PC-9 (cell line): Measurements from ENCODE around the gene GALNT14. TPM values are rescaled to one million over a fixed set of nuclear protein-coding genes. Genes with fewer than 3 reads are reported as not detected.

Experiments
- BruUV-seq: library from RNA; stranded (reverse); fragments of 400-500 nt; replicated peaks from 2 replicates; lab custom pipeline; 2021; lab: Mats Ljungman, UMichigan
- CTCF ChIA-PET: fragments of 300-600 bp; sonication (Branson Sonifier 250); formaldehyde crosslinking; loops from one replicate; lab custom pipeline; 2022; ENCODE audit warnings: antibody characterized with exemption; lab: Charles Lee
- POLR2A ChIA-PET: fragments of 300-600 bp; sonication (Branson Sonifier 250); formaldehyde crosslinking; loops from one replicate; lab custom pipeline; 2022; ENCODE audit warnings: antibody characterized with exemption; ENCODE audit not compliant: unreplicated experiment; lab: Charles Lee
- DNase-seq, 2 experiments: peaks; one replicate each; pipeline versions ENCODE4 v3.0.0 to v3.0.0-alpha.2; 2015 to 2022; ENCODE audit warnings: mixed read lengths in 1 of 2
- H2AFZ ChIP-seq: fragments of 200-600 bp; sonication (generic); 2 replicates; pipeline ENCODE4 v1.8.1; 2017; ENCODE audit warnings: antibody characterized with exemption
- H3F3A ChIP-seq: fragments of 200-600 bp; sonication (generic); 2 replicates; pipeline ENCODE4 v1.8.1; 2017; ENCODE audit warnings: antibody characterized with exemption, mild to moderate bottlenecking, low read depth; ENCODE audit not compliant: insufficient read depth
- H3K27ac ChIP-seq: fragments of 200-600 bp; sonication (generic); 2 replicates; pipeline ENCODE4 v1.6.1; 2016; ENCODE audit warnings: mixed run types
- H3K27me3 ChIP-seq: fragments of 200-600 bp; sonication (generic); 2 replicates; pipeline ENCODE4 v1.6.1; 2016; ENCODE audit warnings: low read depth, mixed run types; ENCODE audit not compliant: insufficient read depth
- H3K36me3 ChIP-seq: fragments of 200-600 bp; sonication (generic); 2 replicates; pipeline ENCODE4 v1.6.1; 2016; ENCODE audit warnings: low read depth, mixed run types
- H3K4me1 ChIP-seq: fragments of 200-600 bp; sonication (generic); replicated peaks from 2 replicates; pipeline ENCODE4 v1.6.1; 2016; ENCODE audit warnings: mixed run types; ENCODE audit not compliant: insufficient read depth
- H3K4me2 ChIP-seq: fragments of 200-600 bp; sonication (generic); 2 replicates; pipeline ENCODE4 v1.6.1; 2017; ENCODE audit warnings: mixed run types
- H3K4me3 ChIP-seq: fragments of 200-600 bp; sonication (generic); 2 replicates; pipeline ENCODE4 v1.6.1; 2016; ENCODE audit warnings: mixed run types
- H3K79me2 ChIP-seq: fragments of 200-600 bp; sonication (generic); 2 replicates; pipeline ENCODE4 v1.6.1; 2017; ENCODE audit warnings: low read depth, mixed run types
- H3K9me2 ChIP-seq: fragments of 200-600 bp; sonication (generic); 2 replicates; pipeline ENCODE4 v1.8.1; 2017; ENCODE audit warnings: mild to moderate bottlenecking; ENCODE audit not compliant: insufficient read depth
- H3K9me3 ChIP-seq: fragments of 200-600 bp; sonication (generic); 2 replicates; pipeline ENCODE4 v1.8.1; 2016; ENCODE audit warnings: low read depth; ENCODE audit not compliant: insufficient read depth
- H4K20me1 ChIP-seq: fragments of 200-600 bp; sonication (generic); 2 replicates; pipeline ENCODE4 v1.8.1; 2017; ENCODE audit not compliant: insufficient read depth
- CTCF ChIP-seq: fragments of 200-600 bp; sonication (generic); conservative IDR thresholded peaks from 2 replicates; pipeline ENCODE4 v1.6.1; 2017; ENCODE audit warnings: mixed run types, antibody characterized with exemption, mild to moderate bottlenecking, moderate library complexity
- EZH2 ChIP-seq: fragments of 200-600 bp; sonication (generic); IDR thresholded peaks from 2 replicates; pipeline ENCODE4 v1.8.0; 2017; ENCODE audit warnings: antibody characterized with exemption, low read depth
- intact Hi-C: fragments of 100-400 bp; cut with micrococcal nuclease; formaldehyde crosslinking; loops from one replicate; pipeline ENCODE4 v1.10.0; 2022; ENCODE audit not compliant: unreplicated experiment
- total RNA-seq: library from RNA; stranded (reverse); gene quantifications from 2 replicates; pipeline ENCODE4 v1.2.3, GENCODE V29; 2021

GALNT14 gene
- total RNA-seq, 1 experiment from 2014 or later = 3.1 TPM

GRCh38 chr2:30900381-30900780 lies 237.9 kb downstream of the GALNT14 start:
- H3K79me2 ChIP-seq = no peaks in the 10 kb centered on the region
- intact Hi-C loops = no loop called here
- no peaks in the 10 kb centered on the region for H3K9me2 ChIP-seq
- DNase-seq = no peak
- no peak overlapping the region for H3K4me3 ChIP-seq
- no peaks in the 10 kb centered on the region for H3K4me1 ChIP-seq
- H2AFZ ChIP-seq = no peak overlapping the region
- ChIA-PET POLR2A (no interaction called here), CTCF (interaction anchor here (0.6 kb wide), 1 partner anchor 570 kb away, joined by 5 read pairs; no protein-coding TSS in a partner anchor)
- no peaks in the 10 kb centered on the region for H3K36me3 ChIP-seq
- no peaks in the 10 kb centered on the region for H3F3A ChIP-seq
- BruUV-seq = no TSS peak
- H4K20me1 ChIP-seq = no peaks in the 10 kb centered on the region
- H3K9me3 ChIP-seq = no peaks in the 10 kb centered on the region
- H3K27ac ChIP-seq = no peak overlapping the region
- TF ChIP-seq EZH2 = no peak
- no peak for TF ChIP-seq CTCF
- no peaks in the 10 kb centered on the region for H3K27me3 ChIP-seq
- no peak overlapping the region for H3K4me2 ChIP-seq

- CTCF ChIA-PET = no interaction called here
These were observed 238.7 kb downstream of the GALNT14 start for GRCh38 chr2:30899516-30900054.

GRCh38 chr2:30897539-30897938 lies 240.7 kb downstream of the GALNT14 start:
- H3F3A ChIP-seq = no peaks in the 10 kb centered on the region
- H3K4me2 ChIP-seq = no peak overlapping the region
- ChIA-PET CTCF (no interaction called here), POLR2A (no interaction called here)
- H3K9me3 ChIP-seq = no peaks in the 10 kb centered on the region
- no peaks in the 10 kb centered on the region for H3K79me2 ChIP-seq
- H4K20me1 ChIP-seq = no peaks in the 10 kb centered on the region
- BruUV-seq = no TSS peak
- H2AFZ ChIP-seq = no peak overlapping the region
- H3K27ac ChIP-seq = no peak overlapping the region
- intact Hi-C loops = no loop called here
- H3K9me2 ChIP-seq = no peaks in the 10 kb centered on the region
- no peak for DNase-seq
- H3K27me3 ChIP-seq = no peaks in the 10 kb centered on the region
- TF ChIP-seq CTCF (no peak), EZH2 (no peak)
- no peak overlapping the region for H3K4me3 ChIP-seq
- no peaks in the 10 kb centered on the region for H3K36me3 ChIP-seq
- H3K4me1 ChIP-seq = no peaks in the 10 kb centered on the region

More at GRCh38 chr2:30899516-30900054, 238.7 kb downstream of the GALNT14 start:
- no peak overlapping the region for H3K4me3 ChIP-seq
- H4K20me1 ChIP-seq = no peaks in the 10 kb centered on the region
- no peaks in the 10 kb centered on the region for H3K79me2 ChIP-seq
- intact Hi-C loops = no loop called here
- no peak for DNase-seq
- BruUV-seq = no TSS peak
- H2AFZ ChIP-seq = no peak overlapping the region
- H3K27ac ChIP-seq = no peak overlapping the region
- H3K4me2 ChIP-seq = no peak overlapping the region
- TF ChIP-seq CTCF (no peak), EZH2 (no peak)
- no peaks in the 10 kb centered on the region for H3F3A ChIP-seq
- no peaks in the 10 kb centered on the region for H3K4me1 ChIP-seq
- POLR2A ChIA-PET = no interaction called here
- H3K36me3 ChIP-seq = no peaks in the 10 kb centered on the region
- no peaks in the 10 kb centered on the region for H3K9me3 ChIP-seq
- H3K9me2 ChIP-seq = no peaks in the 10 kb centered on the region
- no peaks in the 10 kb centered on the region for H3K27me3 ChIP-seq
